HG03432 (cell line): ENCODE measurements around the gene ATF2.
A peak's percentile ranks its signal among the peaks of the same experiment; 100 is the strongest.
"Not testable (repeated sequence)": the region's sequence is repeated elsewhere in the genome, so short reads cannot be mapped to it uniquely, and the experiment has no call there.

ENCODE experiments used
- ATAC-seq: cut with Tn5 transposase; IDR thresholded peaks from one replicate; pipeline ENCODE4 v1.9.1; 2021; ENCODE audit warnings: mild to moderate bottlenecking, moderate library complexity; ENCODE audit not compliant: unreplicated experiment

The ATF2 gene

DNA sequence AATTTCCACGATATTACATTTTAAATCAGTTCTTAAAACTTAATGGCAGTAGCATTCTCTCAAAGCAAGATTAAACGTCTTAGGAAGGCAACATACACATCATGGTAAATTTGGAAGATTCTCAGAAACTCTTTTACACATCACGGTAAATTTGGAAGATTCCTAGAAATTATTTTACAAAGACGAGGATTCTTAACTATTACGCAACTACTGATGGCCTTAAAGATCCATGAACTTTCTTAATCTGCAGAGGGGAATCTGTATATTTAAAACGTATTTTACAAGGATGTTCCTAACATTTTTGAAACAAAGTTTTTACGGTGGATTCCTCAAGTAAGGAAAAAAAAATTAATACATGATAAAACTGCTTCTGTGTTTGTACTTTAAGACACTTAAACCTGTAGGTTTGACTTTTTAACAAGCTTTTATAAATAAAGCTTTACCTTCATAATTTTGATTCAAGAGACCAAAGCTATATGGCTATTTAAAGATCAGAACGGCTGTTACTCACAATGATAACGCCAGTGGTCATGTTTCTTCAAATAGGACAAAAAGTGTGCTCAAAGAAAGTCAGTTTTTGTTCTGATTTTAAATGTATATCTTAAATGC is 1.7 kb downstream of the ATF2 start:
- no peak for ATAC-seq

DNA sequence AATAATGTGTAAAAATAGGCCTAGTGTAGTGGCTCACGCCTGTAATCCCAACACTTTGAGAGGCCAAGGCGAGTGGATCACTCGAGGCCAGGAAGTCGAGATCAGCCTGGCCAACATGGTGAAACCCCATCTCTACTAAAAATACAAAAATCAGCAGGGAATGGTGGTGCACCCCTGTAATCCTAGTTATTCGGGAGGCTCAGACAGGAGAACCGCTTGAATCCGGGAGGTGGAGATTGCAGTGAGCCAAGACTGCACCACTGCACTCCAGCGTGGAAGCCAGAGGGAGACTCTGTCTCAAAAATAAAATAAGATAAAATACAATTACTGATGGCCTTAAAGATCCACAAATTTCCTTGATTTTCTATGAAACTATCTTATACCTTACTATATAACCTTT is 3.8 kb downstream of the ATF2 start:
- ATAC-seq = no peak

- no peak for ATAC-seq
These were observed 9.1 kb downstream of the ATF2 start for GRCh38 chr2:175158894-175159293.

DNA sequence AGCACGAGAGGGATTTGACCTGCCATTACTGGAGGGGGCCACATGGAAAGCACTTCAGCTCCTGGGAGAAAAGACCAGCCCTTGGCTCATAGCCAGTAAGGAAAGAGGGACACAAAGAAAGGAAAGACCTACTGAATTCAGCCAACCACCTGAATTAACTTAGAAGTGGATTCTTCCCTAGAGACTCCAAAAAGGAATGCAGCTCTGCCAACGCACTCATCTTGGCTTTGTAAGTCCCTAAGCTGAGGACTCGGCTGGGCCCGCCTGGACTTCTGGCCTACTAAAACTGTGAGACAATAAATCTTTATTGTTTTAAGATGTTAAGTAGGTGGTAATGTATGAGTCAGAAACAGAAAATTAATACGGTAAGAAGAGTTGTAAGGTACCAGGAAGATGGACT is 11.5 kb downstream of the ATF2 start:
- ATAC-seq = no peak

DNA sequence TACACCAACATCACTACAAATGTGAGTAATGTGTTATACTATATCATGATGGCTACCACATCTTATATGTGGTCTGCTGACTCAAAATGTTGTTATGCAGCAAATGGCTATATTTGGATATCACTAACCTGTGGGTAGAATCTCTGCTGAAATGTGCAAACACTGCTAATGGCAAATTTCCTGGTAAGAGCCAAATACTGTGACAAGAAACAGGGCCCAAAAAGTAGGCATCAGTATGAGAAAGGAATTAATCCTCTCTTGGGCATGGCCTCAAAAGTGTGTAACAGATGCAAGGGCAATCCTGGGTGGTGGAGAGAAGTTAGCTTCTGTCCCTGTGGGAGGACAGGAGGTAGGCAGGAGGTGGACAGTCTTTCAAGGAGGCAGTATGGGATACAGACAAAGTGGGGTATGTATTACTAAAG is 13.3 kb downstream of the ATF2 start:
- ATAC-seq = peak; percentile 80

- peak; percentile 76 for ATAC-seq
These were observed 15.8 kb downstream of the ATF2 start for GRCh38 chr2:175152242-175152641.

- ATAC-seq = no peak
These were observed 16.2 kb downstream of the ATF2 start for GRCh38 chr2:175151791-175152190.

GRCh38 chr2:175147186-175147585 is 20.8 kb downstream of the ATF2 start:
- no peak for ATAC-seq

- no peak for ATAC-seq
These were observed 24.3 kb downstream of the ATF2 start for GRCh38 chr2:175143678-175144077.

GRCh38 chr2:175143191-175143590 is 24.8 kb downstream of the ATF2 start:
- ATAC-seq = no peak

- no peak for ATAC-seq
These were observed 27.7 kb downstream of the ATF2 start for GRCh38 chr2:175140332-175140731.

DNA sequence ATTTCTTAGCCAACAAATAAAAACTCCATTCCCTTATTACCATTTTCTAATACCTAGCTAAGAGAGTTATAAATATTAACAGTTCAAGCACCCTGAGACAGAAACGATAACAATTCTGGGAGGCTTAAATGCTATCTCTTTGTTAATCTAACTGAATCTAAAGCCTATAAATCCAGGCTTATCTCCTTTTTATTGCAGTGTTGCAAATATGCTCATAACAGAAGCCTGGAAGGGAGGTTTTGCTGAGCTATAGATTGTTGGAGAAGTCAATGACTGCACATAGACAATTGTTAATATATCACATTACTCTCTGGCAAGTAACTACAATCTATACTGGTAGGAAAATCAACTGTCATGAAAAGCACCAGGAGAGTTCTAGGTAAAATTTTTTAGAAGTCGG is 30.2 kb downstream of the ATF2 start:
- ATAC-seq = no peak

DNA sequence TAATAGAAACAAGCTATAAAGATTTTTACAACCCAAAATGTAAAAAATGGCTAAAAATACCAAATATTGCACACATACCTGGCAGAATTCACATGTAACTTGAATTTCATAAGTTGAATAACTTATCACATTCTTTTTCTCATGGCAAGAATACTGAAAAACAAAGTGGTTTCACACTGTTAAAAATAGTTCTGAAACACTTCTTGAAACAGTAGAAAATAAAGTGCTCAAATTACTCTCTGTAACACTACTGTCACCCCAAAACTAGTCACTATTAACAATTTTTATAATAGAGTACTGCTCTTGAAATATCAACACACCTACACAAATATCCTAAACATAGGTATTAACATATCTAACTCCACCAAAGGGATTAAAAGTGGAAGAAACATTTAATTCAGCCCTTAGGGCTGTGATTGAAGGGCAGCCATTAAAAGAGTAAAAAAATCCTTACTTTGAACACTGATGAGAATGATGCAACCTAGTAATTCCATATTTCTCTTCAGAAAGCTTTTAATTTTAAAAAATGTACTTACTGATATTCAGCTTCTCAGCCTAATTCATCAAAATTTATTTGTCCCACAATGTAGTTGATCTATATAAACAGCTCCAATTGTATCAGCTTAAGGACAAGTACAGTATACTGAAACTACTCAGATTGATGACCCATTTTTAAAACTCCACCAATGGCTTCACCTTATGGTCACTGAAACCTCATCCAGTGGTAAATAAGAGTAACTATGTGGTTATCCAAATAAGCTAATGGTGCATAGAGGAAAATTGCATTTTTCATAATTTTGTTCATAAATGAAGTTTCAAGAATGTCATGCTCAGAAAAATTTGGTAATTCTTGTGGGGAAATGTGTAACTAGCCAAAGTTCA is 31.4 kb downstream of the ATF2 start:
- ATAC-seq = peak; percentile 85

- ATAC-seq = no peak
These were observed 32.1 kb downstream of the ATF2 start for GRCh38 chr2:175135862-175136261.

GRCh38 chr2:175135177-175135576 is 32.8 kb downstream of the ATF2 start:
- no peak for ATAC-seq

GRCh38 chr2:175131252-175131651 is 36.8 kb downstream of the ATF2 start:
- no peak for ATAC-seq

DNA sequence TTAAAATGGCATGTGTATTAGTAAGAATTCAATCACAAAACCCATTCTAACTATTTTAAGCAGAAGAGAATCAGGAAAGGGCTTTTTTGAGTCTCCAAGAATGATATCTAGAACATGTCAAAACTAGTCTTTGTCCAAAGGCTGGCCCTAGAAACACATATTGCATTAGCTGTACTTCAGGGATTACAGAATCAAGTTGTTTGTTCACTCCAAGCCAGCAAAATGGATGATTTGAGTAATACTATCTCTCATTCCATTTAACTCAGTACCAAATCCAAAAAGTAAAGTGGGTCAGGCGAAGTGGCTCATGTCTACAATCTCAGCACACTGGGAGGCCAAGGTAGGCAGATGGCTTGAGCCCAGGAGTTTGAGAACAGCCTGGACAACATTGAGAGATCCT is 41.3 kb downstream of the ATF2 start:
- ATAC-seq = no peak

DNA sequence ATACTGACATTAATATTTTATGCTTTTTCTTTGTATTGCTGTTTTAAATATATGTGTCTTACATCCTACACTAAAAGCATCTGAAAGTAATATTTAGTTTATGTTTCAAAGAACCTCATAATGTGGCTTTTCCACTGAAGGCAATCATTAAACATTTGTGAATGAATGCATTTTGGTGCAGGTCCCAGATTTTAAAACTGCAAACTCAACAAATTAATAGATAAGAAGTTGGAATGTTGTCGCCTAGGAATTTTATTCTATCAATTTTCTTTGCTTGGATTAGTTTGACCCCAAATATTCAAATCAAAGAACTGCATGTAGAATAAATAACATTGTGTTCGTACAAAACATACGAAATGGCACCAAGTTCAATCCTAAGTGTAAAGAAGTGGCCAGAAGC is 44.7 kb downstream of the ATF2 start:
- no peak for ATAC-seq

GRCh38 chr2:175111200-175111657 is 56.8 kb downstream of the ATF2 start:
- ATAC-seq = peak; percentile 70

GRCh38 chr2:175108091-175108490 is 59.9 kb downstream of the ATF2 start:
- not testable (repeated sequence) for ATAC-seq

GRCh38 chr2:175107146-175107545 is 60.9 kb downstream of the ATF2 start:
- ATAC-seq = no peak

GRCh38 chr2:175103191-175103590 is 64.8 kb downstream of the ATF2 start:
- no peak for ATAC-seq
